Measurements from ENCODE around the gene KHNYN. TPM values are rescaled to one million over a fixed set of nuclear protein-coding genes. Genes with fewer than 3 reads are reported as not detected.

The KHNYN gene
- total RNA-seq, 2 donors from 2014 or later = 46.2 to 46.6 TPM

DNA sequence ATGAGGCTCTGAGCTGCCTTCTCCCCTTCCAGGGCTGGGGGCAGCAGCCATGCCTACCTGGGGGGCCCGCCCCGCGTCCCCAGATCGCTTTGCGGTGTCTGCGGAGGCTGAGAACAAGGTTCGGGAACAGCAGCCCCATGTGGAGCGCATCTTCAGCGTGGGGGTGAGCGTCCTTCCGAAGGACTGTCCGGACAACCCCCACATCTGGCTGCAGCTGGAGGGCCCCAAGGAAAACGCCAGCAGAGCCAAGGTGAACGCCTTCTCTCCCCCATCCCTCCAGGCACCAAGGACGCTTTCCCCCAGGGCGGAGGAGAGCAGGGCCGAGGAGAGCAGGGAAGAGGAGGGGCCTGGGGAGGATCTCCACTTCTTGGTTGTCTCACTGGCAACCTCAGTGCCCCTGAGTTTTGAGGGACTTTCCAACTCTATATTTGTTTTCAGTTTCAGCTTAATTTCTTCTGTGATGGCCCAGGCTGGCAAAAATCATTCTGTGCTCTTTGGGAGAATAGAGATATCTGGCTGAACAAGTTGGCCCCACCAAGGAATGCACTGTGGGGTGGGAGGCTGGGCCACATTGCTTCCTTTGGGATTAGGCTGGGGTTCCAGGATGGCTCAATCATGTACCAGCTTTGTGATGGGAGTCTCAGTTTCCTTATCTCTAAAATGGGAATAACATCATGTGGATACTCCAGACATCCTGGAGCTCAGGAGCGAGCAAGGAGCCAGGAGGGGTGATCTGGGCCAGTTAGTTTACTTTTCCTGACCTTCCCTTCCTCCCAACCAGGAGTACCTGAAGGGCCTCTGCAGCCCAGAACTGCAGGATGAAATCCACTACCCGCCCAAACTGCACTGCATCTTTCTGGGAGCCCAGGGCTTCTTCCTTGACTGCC is 1.2 kb downstream of the KHNYN start:
- peaks cover 25% of the 10 kb centered on the region for H3K4me1 Mint-ChIP-seq
- WGBS, 2 experiments (ENCODE audit: insufficient coverage in 1 of 2, insufficient read length in 1 of 2) = 23 to 37% methylated on average over 8 to 19 of the region's 19 CpGs
- no peaks in the 10 kb centered on the region for H3K4me1 ChIP-seq (ENCODE audit: control insufficient read depth, insufficient read depth, low read length)
- no peak overlapping the region for H3K27ac ChIP-seq (ENCODE audit: low read depth, low read length)
- no peaks in the 10 kb centered on the region for H3K27me3 ChIP-seq (ENCODE audit: control insufficient read depth, insufficient read depth, low read length, poor library complexity, severe bottlenecking)
- DNase-seq = no peak
- peak overlapping the region; percentile 95 for H3K27ac Mint-ChIP-seq
- peaks cover 16% of the 10 kb centered on the region for H3K36me3 ChIP-seq (ENCODE audit: control insufficient read depth, insufficient read depth, low read length)
- TF ChIP-seq, protein P1, sequence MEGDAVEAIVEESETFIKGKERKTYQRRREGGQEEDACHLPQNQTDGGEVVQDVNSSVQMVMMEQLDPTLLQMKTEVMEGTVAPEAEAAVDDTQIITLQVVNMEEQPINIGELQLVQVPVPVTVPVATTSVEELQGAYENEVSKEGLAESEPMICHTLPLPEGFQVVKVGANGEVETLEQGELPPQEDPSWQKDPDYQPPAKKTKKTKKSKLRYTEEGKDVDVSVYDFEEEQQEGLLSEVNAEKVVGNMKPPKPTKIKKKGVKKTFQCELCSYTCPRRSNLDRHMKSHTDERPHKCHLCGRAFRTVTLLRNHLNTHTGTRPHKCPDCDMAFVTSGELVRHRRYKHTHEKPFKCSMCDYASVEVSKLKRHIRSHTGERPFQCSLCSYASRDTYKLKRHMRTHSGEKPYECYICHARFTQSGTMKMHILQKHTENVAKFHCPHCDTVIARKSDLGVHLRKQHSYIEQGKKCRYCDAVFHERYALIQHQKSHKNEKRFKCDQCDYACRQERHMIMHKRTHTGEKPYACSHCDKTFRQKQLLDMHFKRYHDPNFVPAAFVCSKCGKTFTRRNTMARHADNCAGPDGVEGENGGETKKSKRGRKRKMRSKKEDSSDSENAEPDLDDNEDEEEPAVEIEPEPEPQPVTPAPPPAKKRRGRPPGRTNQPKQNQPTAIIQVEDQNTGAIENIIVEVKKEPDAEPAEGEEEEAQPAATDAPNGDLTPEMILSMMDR (conservative IDR thresholded peaks at IDR 0.05) = no peak
- peak overlapping the region; percentile 91 for H3K4me3 ChIP-seq (ENCODE audit: low read length)
- H3K27me3 Mint-ChIP-seq (ENCODE audit: insufficient read depth) = peaks cover 5% of the 10 kb centered on the region
- H3K9ac ChIP-seq (ENCODE audit: extremely low read depth, low read length, poor library complexity, severe bottlenecking) = peak overlapping the region; percentile 63
- H3K4me3 Mint-ChIP-seq = peak overlapping the region; percentile 76
- no peaks in the 10 kb centered on the region for H3K9me3 Mint-ChIP-seq
- H3K36me3 Mint-ChIP-seq (ENCODE audit: low read depth) = peaks cover 23% of the 10 kb centered on the region
- no peaks in the 10 kb centered on the region for H3K9me3 ChIP-seq (ENCODE audit: control insufficient read depth, low read length)

DNA sequence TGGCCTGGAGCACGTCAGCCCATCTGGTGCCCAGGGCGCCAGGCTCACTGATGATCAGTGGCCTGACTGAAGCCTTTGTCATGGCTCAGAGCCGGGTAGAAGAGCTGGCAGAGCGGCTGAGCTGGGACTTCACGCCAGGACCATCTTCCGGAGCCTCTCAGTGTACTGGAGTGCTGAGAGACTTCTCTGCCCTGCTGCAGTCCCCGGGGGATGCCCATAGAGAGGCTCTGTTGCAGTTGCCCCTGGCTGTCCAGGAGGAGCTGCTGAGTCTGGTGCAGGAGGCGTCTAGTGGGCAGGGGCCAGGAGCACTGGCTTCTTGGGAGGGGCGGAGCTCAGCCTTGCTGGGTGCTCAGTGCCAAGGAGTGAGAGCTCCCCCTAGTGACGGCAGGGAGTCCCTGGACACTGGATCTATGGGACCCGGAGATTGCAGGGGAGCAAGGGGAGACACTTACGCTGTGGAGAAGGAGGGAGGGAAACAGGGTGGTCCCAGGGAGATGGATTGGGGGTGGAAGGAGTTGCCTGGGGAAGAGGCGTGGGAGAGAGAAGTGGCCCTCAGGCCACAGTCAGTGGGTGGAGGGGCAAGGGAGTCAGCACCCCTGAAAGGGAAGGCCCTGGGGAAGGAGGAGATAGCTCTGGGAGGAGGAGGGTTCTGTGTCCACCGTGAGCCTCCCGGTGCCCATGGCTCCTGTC is 2.0 kb downstream of the KHNYN start:
- Mint-ChIP-seq H3K27me3 (ENCODE audit: insufficient read depth) (peaks cover 5% of the 10 kb centered on the region), H3K27ac (peak overlapping the region; percentile 72), H3K9me3 (no peaks in the 10 kb centered on the region), H3K4me1 (peaks cover 22% of the 10 kb centered on the region), H3K36me3 (ENCODE audit: low read depth) (peaks cover 25% of the 10 kb centered on the region), H3K4me3 (peak overlapping the region; percentile 76)
- 60 to 71% methylated on average over 8 to 15 of the region's 15 CpGs for WGBS, 2 experiments (ENCODE audit: insufficient coverage in 1 of 2, insufficient read length in 1 of 2)
- H3K4me1 ChIP-seq (ENCODE audit: control insufficient read depth, insufficient read depth, low read length) = no peaks in the 10 kb centered on the region
- no peaks in the 10 kb centered on the region for H3K27me3 ChIP-seq (ENCODE audit: control insufficient read depth, insufficient read depth, low read length, poor library complexity, severe bottlenecking)
- no peaks in the 10 kb centered on the region for H3K9me3 ChIP-seq (ENCODE audit: control insufficient read depth, low read length)
- no peak overlapping the region for H3K4me3 ChIP-seq (ENCODE audit: low read length)
- TF ChIP-seq, protein P1 (conservative IDR thresholded peaks at IDR 0.05) = peak; percentile 96
- H3K9ac ChIP-seq (ENCODE audit: extremely low read depth, low read length, poor library complexity, severe bottlenecking) = no peak overlapping the region
- no peak overlapping the region for H3K27ac ChIP-seq (ENCODE audit: low read depth, low read length)
- peak; percentile 98 for DNase-seq
- peaks cover 16% of the 10 kb centered on the region for H3K36me3 ChIP-seq (ENCODE audit: control insufficient read depth, insufficient read depth, low read length)

DNA sequence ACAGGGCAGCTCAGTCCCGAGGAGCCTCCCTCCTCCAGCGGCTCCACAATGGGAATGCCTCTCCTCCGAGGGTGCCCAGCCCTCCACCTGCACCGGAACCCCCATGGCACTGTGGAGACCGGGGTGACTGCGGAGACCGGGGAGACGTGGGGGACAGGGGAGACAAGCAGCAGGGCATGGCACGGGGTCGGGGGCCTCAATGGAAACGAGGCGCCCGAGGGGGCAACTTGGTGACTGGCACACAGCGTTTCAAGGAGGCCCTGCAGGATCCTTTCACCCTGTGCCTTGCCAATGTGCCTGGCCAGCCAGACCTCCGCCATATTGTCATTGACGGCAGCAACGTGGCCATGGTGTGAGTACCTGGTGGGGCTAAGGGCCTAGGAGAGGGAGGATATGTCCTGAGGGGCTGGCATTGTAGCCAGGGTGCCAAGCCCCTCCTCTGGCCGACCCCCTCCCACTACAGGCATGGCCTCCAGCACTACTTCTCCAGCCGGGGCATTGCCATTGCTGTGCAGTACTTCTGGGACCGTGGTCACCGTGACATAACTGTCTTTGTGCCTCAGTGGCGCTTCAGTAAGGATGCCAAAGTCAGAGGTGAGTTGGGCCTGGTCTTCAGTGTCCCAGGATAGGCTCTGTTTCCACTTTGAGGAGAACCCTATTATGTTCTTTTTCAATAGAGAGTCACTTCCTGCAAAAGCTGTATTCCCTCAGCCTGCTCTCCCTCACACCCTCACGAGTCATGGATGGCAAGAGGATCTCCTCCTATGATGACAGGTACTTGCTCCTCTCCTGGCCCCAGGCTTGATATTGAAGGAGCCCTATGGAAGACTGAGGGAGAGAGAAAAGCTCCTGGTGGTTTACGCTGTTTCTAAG is 2.7 kb downstream of the KHNYN start:
- Mint-ChIP-seq H3K9me3 (no peaks in the 10 kb centered on the region), H3K27me3 (ENCODE audit: insufficient read depth) (peaks cover 5% of the 10 kb centered on the region), H3K27ac (no peak overlapping the region), H3K4me1 (peaks cover 17% of the 10 kb centered on the region), H3K4me3 (no peak overlapping the region), H3K36me3 (ENCODE audit: low read depth) (peaks cover 29% of the 10 kb centered on the region)
- Histone ChIP-seq H3K4me3 (ENCODE audit: low read length) (no peak overlapping the region), H3K27me3 (ENCODE audit: control insufficient read depth, insufficient read depth, low read length, poor library complexity, severe bottlenecking) (no peaks in the 10 kb centered on the region), H3K9me3 (ENCODE audit: control insufficient read depth, low read length) (no peaks in the 10 kb centered on the region), H3K36me3 (ENCODE audit: control insufficient read depth, insufficient read depth, low read length) (peaks cover 22% of the 10 kb centered on the region), H3K4me1 (ENCODE audit: control insufficient read depth, insufficient read depth, low read length) (peaks cover 3% of the 10 kb centered on the region), H3K27ac (ENCODE audit: low read depth, low read length) (no peak overlapping the region), H3K9ac (ENCODE audit: extremely low read depth, low read length, poor library complexity, severe bottlenecking) (no peak overlapping the region)
- TF ChIP-seq, protein P1 (conservative IDR thresholded peaks at IDR 0.05) = no peak
- WGBS, 2 experiments (ENCODE audit: insufficient coverage in 1 of 2, insufficient read length in 1 of 2) = 95 to 96% methylated on average over 13 to 24 of the region's 24 CpGs
- DNase-seq = no peak

Measured in endodermal cell (in vitro differentiated cells).